Testis (tissue), 5 donors: Measurements from ENCODE around the gene FAM120AOS. TPM values are rescaled to one million over a fixed set of nuclear protein-coding genes. Genes with fewer than 3 reads are reported as not detected.

Source experiments
- DNase-seq: peaks from one replicate; pipeline ENCODE4 v3.0.0-alpha.2; 2019
- H3K27ac ChIP-seq, 2 donors: fragments of 200-600 bp; sonication (generic); one replicate each; pipeline ENCODE4 v1.5.1; 2019
- H3K27me3 ChIP-seq: fragments of 200-600 bp; sonication (generic); one replicate; pipeline ENCODE4 v1.5.1; 2019
- H3K36me3 ChIP-seq: fragments of 200-600 bp; sonication (generic); one replicate; pipeline ENCODE4 v1.5.1; 2017; ENCODE audit warnings: low read depth; ENCODE audit errors: missing control alignments
- H3K4me1 ChIP-seq: fragments of 200-600 bp; sonication (generic); one replicate; pipeline ENCODE4 v1.5.1; 2019
- H3K4me3 ChIP-seq, 2 donors: fragments of 200-600 bp; sonication (generic); one replicate each; pipeline ENCODE4 v1.5.1; 2017 to 2019
- H3K9me3 ChIP-seq: fragments of 200-600 bp; sonication (generic); one replicate; pipeline ENCODE4 v1.5.1; 2017
- POLR2A ChIP-seq: fragments of 450-650 bp; IDR thresholded peaks from one replicate; pipeline ENCODE4 v1.6.1; 2017; ENCODE audit warnings: antibody characterized with exemption, mild to moderate bottlenecking, moderate library complexity
- WGBS, 2 donors: methylation state at CpG; one replicate each; pipeline ENCODE4 v1.1.5; 2018; 5-methylcytosine and 5-hydroxymethylcytosine counted together
- intact Hi-C: fragments of 100-400 bp; cut with DNase I; formaldehyde crosslinking; loops from one replicate; pipeline ENCODE4 v1.15.1; 2023; ENCODE audit warnings: low total_unique reads
- long read RNA-seq, 2 donors: transcript quantifications; one replicate each; lab custom pipeline, GENCODE V29; 2026
- polyA plus RNA-seq: library from polyadenylated mRNA; stranded (reverse); fragments of 350-450 nt; fragmentation: Illumina TruSeq; extraction: RNeasy Lipid Tissue Mini Kit (QIAGEN cat#74804); gene quantifications from one replicate; pipeline ENCODE4 v1.2.3, GENCODE V29; 2014; ENCODE audit warnings: low read depth, low replicate concordance; ENCODE audit not compliant: insufficient read depth
- total RNA-seq, 2 donors: library from RNA; depleted of rRNA; stranded (reverse); fragments of >200 nt; gene quantifications; one replicate each; pipeline ENCODE4 v1.2.3, GENCODE V29; 2016
- TF ChIP-seq, protein P1 (sequence below), 3 experiments: fragments of 450-650 bp in 2 of 3; fragments of 200-600 bp in 1 of 3; sonication (generic) in 1 of 3; IDR thresholded peaks; one replicate each; pipeline ENCODE4 v1.5.1; 2016 to 2019; ENCODE audit warnings: antibody characterized with exemption in 3 of 3, mild to moderate bottlenecking in 2 of 3, moderate library complexity in 1 of 3

FAM120AOS gene
- 10 to 100 TPM; 40.9 to 62.0 TPM for total RNA-seq
- polyA plus RNA-seq: 34.9 TPM
- long read RNA-seq, donor 1, full-length matches to known transcripts: 19 of 228 reads
- long read RNA-seq, donor 1, partial matches to known transcripts: 209 of 228 reads
- long read RNA-seq, donor 1, other reads (novel, unspliced or antisense): 0 of 228 reads
- long read RNA-seq, donor 2, transcript FAM120AOS-206 (4 exons, 1,491 nt): minor isoform, 7 of 128 reads
- long read RNA-seq, donor 2, transcript FAM120AOS-202 (3 exons, 1,800 nt): major isoform, 9 of 128 reads
- long read RNA-seq, donor 2, partial matches to known transcripts: 110 of 128 reads
- long read RNA-seq, donor 2, other reads (novel, unspliced or antisense): 0 of 128 reads

DNA sequence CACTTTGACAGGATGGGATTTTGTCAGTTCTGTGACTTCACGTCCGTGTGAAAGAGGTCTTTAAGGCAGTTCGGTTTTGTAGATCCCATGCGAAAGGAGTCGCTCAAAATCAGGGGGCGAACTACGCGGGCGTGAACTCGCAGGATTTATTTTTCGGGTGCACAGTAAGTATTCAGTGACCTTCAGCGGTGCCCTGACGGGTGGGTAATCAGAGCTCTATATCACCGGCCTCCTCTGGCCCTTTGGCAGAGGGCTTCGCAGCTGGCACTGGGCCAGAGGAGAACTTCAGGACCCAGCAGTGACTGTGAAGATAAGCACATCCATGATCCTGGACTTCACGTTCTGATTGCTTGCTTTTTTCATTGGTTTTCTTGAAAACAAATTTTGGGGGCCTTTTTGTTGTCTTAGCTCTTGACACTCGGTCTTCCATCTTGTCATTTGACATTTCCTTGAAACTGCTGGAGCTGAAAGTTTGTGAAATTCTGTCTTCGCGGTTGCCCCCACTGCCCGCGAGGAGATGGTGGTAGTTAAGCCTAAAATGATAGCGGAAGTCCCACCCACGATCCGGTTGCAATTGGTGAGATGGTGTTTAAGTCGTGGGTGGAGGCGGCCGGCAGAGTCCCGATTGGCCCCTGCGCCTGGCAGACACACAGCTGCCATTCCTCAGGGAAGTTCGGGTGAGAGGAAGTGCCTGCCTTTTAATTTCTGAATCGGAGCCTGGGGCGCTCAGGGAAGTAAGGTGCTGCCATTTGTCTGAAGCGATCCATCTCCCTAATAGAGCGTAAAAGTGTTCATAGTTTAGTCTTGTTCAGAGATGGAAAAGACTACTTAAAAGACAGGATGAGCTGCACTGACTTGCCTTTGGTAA is at the start of gene FAM120AOS:
TSS of gene FAM120AOS (minus strand) at position 535 of the 868 bp plus-strand sequence. CDS start 872 bp downstream, outside the sequence.
- TF ChIP-seq, protein P1, sequence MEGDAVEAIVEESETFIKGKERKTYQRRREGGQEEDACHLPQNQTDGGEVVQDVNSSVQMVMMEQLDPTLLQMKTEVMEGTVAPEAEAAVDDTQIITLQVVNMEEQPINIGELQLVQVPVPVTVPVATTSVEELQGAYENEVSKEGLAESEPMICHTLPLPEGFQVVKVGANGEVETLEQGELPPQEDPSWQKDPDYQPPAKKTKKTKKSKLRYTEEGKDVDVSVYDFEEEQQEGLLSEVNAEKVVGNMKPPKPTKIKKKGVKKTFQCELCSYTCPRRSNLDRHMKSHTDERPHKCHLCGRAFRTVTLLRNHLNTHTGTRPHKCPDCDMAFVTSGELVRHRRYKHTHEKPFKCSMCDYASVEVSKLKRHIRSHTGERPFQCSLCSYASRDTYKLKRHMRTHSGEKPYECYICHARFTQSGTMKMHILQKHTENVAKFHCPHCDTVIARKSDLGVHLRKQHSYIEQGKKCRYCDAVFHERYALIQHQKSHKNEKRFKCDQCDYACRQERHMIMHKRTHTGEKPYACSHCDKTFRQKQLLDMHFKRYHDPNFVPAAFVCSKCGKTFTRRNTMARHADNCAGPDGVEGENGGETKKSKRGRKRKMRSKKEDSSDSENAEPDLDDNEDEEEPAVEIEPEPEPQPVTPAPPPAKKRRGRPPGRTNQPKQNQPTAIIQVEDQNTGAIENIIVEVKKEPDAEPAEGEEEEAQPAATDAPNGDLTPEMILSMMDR (IDR thresholded peaks at IDR 0.05): no peak
- TF ChIP-seq POLR2A: no peak
- DNase-seq: peak; percentile 99
- 0 to 1% methylated on average over 32 to 34 of the region's 34 CpGs for whole genome bisulfite sequencing, 2 donors

DNA sequence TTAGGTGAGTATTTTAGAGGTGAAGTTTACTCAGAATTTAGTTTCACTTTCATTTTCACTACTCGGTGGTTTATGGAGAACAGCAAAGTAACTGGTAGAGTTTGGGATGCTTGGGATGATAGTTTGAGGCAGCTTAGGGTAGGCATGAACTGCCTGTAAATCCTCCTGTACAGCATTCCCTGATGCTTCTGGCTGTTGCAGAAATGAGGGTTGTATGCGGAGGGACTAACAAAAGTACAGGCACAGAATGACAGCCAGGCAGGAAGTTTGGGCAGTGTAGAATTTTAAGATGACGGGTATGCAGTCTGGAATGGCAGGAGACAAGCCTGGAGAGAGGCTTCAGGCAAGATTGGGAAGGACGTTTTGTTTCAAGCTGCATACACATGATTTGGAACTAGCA is 48.0 kb upstream of the FAM120AOS start:
- TF ChIP-seq, protein P1 (IDR thresholded peaks at IDR 0.05): no peak
- no peak for TF ChIP-seq POLR2A
- Histone ChIP-seq H3K4me3 (no peak overlapping the region), H3K27ac (no peak overlapping the region), H3K36me3 (no peaks in the 10 kb centered on the region), H3K4me1 (no peaks in the 10 kb centered on the region), H3K27me3 (no peaks in the 10 kb centered on the region), H3K9me3 (no peaks in the 10 kb centered on the region)
- DNase-seq: no peak
- intact Hi-C loops: no loop called here
- WGBS, 2 donors: 53 to 63% methylated on average over 4 of the region's 4 CpGs

More for the DNA sequence above, at the start of gene FAM120AOS:
- Histone ChIP-seq H3K36me3 (no peaks in the 10 kb centered on the region), H3K9me3 (no peaks in the 10 kb centered on the region), H3K4me1 (peaks cover 18% of the 10 kb centered on the region), H3K27ac (peak within 1 kb of the TSS; percentile 83 to 94), H3K27me3 (no peaks in the 10 kb centered on the region), H3K4me3 (peak within 1 kb of the TSS; percentile 67 to 73)
- intact Hi-C loops: loop anchor here (10.0 kb wide), 1 partner anchor 112 kb away; no protein-coding TSS in a partner anchor

- Histone ChIP-seq H3K27ac (peak overlapping the region in 1 of 2 donors; percentile 28), H3K4me1 (no peaks in the 10 kb centered on the region), H3K27me3 (no peaks in the 10 kb centered on the region), H3K4me3 (no peak overlapping the region), H3K9me3 (no peaks in the 10 kb centered on the region), H3K36me3 (no peaks in the 10 kb centered on the region)
- 80 to 88% methylated on average over 4 of the region's 4 CpGs for WGBS, 2 donors
- intact Hi-C loops: no loop called here
- DNase-seq: no peak
- no peak for TF ChIP-seq POLR2A
- TF ChIP-seq, protein P1 (IDR thresholded peaks at IDR 0.05): no peak
Observed at GRCh38 chr9:93500571-93501298, 47.4 kb upstream of the FAM120AOS start.

GRCh38 chr9:93496285-93496684 is 42.9 kb upstream of the FAM120AOS start:
- H3K36me3 ChIP-seq: no peaks in the 10 kb centered on the region
- H3K4me1 ChIP-seq: no peaks in the 10 kb centered on the region
- H3K9me3 ChIP-seq: no peaks in the 10 kb centered on the region
- no peak for TF ChIP-seq POLR2A
- TF ChIP-seq, protein P1 (IDR thresholded peaks at IDR 0.05): no peak
- intact Hi-C loops: no loop called here
- no peak for DNase-seq
- WGBS, 2 donors: 83 to 98% methylated on average over 3 of the region's 3 CpGs
- no peak overlapping the region for H3K4me3 ChIP-seq
- no peaks in the 10 kb centered on the region for H3K27me3 ChIP-seq
- H3K27ac ChIP-seq: no peak overlapping the region
